AG04450 (cell line): ENCODE data around the gene TPSB2. TPM values are rescaled to one million over a fixed set of nuclear protein-coding genes. Genes with fewer than 3 reads are reported as not detected.

ENCODE experiments used
- CTCF ChIA-PET: fragments of 300-600, 350-600 bp; formaldehyde crosslinking; extraction: SDS; loops from one replicate; lab custom pipeline; 2022; ENCODE audit warnings: antibody characterized with exemption, inconsistent platforms; lab: Charles Lee
- POLR2A ChIA-PET: fragments of 350-600 bp; formaldehyde crosslinking; extraction: SDS; loops from one replicate; lab custom pipeline; 2021; ENCODE audit warnings: antibody characterized with exemption, inconsistent platforms; lab: Yijun Ruan, JAX
- DNase-seq: peaks from one replicate; pipeline ENCODE4 v3.0.0-alpha.2; 2011; ENCODE audit warnings: low read depth, low spot score
- H3K27ac ChIP-seq: one replicate; pipeline ENCODE4 v1.5.1; 2012; ENCODE audit warnings: low read depth, low read length, control low read depth
- H3K27me3 ChIP-seq: one replicate; pipeline ENCODE4 v1.6.0; 2012; ENCODE audit warnings: low read length; ENCODE audit not compliant: control insufficient read depth, insufficient read depth
- H3K4me3 ChIP-seq: 2 replicates; pipeline ENCODE4 v1.5.1; 2011; ENCODE audit warnings: mild to moderate bottlenecking, low read depth, low read length, control low read depth
- H3K9me3 ChIP-seq: 2 replicates; pipeline ENCODE4 v1.5.1; 2012; ENCODE audit warnings: low read length; ENCODE audit not compliant: control insufficient read depth, insufficient read depth
- polyA plus RNA-seq: library from polyadenylated mRNA; depleted of rRNA; stranded (reverse); fragments of >200 nt; gene quantifications from 2 replicates; pipeline ENCODE4 v1.2.3, GENCODE V29; 2011
- TF ChIP-seq, protein P1 (sequence below): IDR thresholded peaks from 2 replicates; pipeline ENCODE4 v1.5.1; 2011; ENCODE audit warnings: low read depth, low read length, control low read depth, inconsistent platforms

TPSB2 gene
- polyA plus RNA-seq, 1 experiment, result not detected

DNA sequence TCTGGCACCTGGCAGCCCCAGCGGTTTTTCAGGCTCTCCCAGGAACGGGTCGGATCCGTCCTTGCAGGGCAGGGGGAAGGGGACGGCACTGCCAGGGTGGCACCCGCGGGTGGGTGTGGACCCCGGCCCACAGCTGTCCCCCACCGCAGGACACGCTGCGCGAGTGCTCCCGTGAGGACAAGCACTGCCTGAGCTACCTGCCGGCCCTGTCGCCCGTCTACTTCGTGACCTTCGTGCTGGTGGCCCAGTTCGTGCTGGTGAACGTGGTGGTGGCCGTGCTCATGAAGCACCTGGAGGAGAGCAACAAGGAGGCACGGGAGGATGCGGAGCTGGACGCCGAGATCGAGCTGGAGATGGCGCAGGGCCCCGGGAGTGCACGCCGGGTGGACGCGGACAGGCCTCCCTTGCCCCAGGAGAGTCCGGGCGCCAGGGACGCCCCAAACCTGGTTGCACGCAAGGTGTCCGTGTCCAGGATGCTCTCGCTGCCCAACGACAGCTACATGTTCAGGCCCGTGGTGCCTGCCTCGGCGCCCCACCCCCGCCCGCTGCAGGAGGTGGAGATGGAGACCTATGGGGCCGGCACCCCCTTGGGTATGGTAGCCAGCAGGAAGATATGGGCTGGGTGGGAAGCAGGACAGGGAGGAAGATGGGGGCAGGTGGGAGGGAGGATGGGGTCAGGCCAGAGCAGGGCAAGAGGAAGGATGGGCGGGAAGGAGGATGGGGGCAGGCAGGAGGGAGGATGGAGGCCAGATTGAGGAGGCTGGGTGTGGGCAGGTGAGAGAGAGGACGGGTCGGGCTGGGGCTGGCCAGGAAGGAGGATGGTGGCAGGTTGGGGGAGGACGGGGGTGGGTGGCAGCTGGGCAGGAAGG, 11.7 kb downstream of the TPSB2 start:
- ChIA-PET POLR2A (no interaction called here), CTCF (interaction anchor here (0.7 kb wide), 1 partner anchor 115 kb away, joined by 5 read pairs; no protein-coding TSS in a partner anchor)
- no peak overlapping the region for H3K4me3 ChIP-seq
- TF ChIP-seq, protein P1, sequence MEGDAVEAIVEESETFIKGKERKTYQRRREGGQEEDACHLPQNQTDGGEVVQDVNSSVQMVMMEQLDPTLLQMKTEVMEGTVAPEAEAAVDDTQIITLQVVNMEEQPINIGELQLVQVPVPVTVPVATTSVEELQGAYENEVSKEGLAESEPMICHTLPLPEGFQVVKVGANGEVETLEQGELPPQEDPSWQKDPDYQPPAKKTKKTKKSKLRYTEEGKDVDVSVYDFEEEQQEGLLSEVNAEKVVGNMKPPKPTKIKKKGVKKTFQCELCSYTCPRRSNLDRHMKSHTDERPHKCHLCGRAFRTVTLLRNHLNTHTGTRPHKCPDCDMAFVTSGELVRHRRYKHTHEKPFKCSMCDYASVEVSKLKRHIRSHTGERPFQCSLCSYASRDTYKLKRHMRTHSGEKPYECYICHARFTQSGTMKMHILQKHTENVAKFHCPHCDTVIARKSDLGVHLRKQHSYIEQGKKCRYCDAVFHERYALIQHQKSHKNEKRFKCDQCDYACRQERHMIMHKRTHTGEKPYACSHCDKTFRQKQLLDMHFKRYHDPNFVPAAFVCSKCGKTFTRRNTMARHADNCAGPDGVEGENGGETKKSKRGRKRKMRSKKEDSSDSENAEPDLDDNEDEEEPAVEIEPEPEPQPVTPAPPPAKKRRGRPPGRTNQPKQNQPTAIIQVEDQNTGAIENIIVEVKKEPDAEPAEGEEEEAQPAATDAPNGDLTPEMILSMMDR, result no peak
- no peaks in the 10 kb centered on the region for H3K27me3 ChIP-seq
- H3K9me3 ChIP-seq, result peaks cover under 1% of the 10 kb centered on the region; the same call in 1 of the 2 replicates
- H3K27ac ChIP-seq, result no peak overlapping the region
- no peak for DNase-seq

DNA sequence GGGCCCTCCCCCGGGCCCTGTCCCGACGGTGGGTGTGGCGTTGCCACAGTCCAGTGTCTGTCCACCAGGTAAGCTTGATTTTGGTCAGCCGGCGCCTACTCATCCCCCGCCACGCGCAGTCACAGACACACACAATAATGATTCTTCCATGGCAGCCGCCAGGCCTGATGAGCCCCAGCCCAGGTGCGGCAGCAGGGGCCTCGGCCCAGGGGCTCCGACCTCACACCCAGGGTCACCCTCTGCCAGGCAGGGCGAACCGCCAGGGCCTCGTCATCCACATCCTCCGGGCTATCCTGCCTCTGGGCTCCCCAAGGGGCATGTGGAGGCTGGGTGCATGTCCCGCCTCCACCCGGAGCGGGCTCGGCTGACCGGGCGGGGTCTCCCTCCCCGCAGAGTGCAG, 12.5 kb downstream of the TPSB2 start:
- DNase-seq, result no peak
- no peak overlapping the region for H3K27ac ChIP-seq
- no peaks in the 10 kb centered on the region for H3K27me3 ChIP-seq
- CTCF ChIA-PET, result no interaction called here
- TF ChIP-seq, protein P1, result no peak
- H3K9me3 ChIP-seq, result peaks cover 8% of the 10 kb centered on the region; the same call in 1 of the 2 replicates
- H3K4me3 ChIP-seq, result no peak overlapping the region
- POLR2A ChIA-PET, result no interaction called here

DNA sequence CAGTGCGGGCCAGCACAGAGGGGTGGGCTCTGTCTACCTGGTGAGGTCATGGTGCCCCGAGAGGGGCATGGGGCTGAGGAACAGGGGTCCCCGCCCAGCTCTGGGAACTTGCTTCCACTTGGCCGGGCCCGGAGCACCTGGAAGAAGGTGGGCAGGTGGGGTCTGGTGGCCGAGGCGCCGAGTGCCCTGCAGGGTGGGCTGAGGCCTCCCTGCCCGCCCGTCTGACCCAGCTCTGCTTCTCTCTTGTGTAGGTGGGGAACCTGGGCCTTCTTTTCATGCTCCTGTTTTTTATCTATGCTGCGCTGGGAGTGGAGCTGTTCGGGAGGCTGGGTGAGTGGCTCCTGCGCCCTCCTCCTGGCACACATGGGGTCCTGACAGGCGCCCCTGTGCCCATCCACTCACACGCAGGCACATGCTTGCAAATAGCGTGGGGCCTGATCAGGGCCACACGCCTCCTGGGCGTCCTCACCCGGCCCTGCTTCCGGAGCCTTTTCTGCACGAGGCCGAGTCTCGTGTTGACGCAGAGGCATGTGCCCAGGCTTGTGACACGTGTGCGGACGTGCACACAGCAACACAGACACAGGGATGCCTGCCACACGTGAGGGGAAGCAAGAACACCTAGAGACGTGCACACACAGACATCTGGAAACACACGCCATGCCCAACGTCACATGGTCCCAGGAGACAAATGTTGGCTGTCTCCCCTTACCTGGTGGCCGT, 13.1 kb downstream of the TPSB2 start:
- TF ChIP-seq, protein P1, result no peak
- ChIA-PET POLR2A (no interaction called here), CTCF (no interaction called here)
- H3K4me3 ChIP-seq, result no peak overlapping the region
- no peak for DNase-seq
- no peak overlapping the region for H3K27ac ChIP-seq
- H3K27me3 ChIP-seq, result no peaks in the 10 kb centered on the region
- H3K9me3 ChIP-seq, result peaks cover 9% of the 10 kb centered on the region; the same call in 1 of the 2 replicates

DNA sequence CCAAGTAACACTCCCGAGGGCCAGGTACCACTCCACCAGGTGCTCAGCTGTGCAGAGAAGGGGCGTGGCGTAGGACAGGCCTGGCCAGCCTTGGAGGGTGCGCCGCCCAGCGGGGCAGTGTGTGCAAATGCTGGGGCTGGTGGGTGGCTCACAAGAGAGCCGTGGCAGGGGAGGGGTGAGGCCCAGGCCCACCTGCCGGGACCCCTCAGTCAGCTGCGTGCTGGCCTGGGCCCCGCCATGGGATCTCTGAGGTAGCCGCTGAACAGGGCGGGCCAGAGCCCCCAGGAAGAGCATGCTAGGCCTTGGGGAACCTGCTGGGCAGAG, 13.7 kb downstream of the TPSB2 start:
- Histone ChIP-seq H3K27ac (no peak overlapping the region), H3K27me3 (no peaks in the 10 kb centered on the region), H3K4me3 (no peak overlapping the region), H3K9me3 (peaks cover 15% of the 10 kb centered on the region; the same call in 1 of the 2 replicates)
- no peak for DNase-seq
- ChIA-PET POLR2A (no interaction called here), CTCF (no interaction called here)
- TF ChIP-seq, protein P1, result no peak
